Stimulated activated CD8-positive, alpha-beta memory T cell treated with anti-CD3 and anti-CD28 coated beads, Interleukin-4, amount 100 ng/mL, for 1 hour (primary cell): ENCODE data around the gene MR1.

Experiments used
- DNase-seq, 2 donors: peaks; one replicate each; pipeline ENCODE4 v3.0.0-alpha.2; 2020; ENCODE audit warnings: low read depth in 2 of 2, low spot score in 1 of 2

The MR1 gene

DNA sequence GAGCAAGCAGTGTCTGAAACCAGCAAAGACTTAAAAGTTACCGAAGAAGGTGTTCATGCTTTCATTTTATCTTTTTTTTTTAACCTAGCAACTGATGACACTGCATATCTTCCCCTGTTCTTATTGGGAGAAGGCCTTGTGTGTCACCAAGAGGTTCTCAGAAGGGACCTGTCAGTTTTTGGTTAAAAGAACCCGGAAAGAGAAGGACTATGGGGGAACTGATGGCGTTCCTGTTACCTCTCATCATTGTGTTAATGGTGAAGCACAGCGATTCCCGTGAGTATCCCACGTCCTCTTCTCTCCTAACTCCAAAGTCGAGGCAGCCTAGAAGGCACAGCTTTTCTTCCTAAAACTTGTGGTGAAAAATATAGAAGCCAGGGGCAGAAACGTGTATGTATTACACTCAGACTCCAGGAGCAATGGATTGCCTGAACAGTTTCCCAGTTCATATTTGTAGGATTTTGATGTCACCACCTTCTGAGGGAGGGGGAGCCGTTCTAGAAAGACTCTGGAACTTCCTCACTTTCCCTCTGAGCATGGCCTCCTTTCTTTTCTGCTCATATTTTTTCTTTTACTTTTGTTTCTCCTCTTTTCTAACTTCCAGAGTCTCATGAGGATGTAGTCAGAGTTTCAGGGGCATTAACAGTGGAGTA is at the start of gene MR1:
MR1 (plus strand) TSS at position 185 of the 653 bp plus-strand sequence; CDS start at position 210, 25 bp downstream.
- no peak for DNase-seq

DNA sequence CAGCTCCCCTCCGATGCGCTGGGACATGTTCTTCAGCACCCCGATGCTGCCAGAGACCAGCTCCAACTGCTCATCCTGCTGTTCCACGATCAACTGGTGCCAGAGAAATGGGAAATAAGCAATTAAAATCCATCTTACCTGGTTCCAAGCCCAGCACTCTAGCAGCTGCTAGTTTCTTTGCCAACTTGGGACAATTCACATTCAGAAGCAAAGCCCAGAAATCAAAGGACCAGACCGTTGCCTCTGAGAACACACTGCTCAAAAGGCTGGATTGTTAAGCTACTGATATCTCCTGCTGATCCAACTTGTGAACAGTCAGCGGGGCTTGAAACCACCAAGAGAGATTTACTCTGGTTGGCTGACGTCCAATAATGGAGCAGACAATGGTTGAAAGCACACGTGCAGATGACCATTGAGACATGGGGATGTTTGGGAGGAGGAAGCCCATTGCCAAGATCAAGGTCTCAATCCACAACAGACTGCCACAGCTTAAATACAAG is 45.5 kb upstream of the MR1 start:
- no peak for DNase-seq

GRCh38 chr1:180994262-180994661 is 39.5 kb upstream of the MR1 start:
- no peak for DNase-seq

DNA sequence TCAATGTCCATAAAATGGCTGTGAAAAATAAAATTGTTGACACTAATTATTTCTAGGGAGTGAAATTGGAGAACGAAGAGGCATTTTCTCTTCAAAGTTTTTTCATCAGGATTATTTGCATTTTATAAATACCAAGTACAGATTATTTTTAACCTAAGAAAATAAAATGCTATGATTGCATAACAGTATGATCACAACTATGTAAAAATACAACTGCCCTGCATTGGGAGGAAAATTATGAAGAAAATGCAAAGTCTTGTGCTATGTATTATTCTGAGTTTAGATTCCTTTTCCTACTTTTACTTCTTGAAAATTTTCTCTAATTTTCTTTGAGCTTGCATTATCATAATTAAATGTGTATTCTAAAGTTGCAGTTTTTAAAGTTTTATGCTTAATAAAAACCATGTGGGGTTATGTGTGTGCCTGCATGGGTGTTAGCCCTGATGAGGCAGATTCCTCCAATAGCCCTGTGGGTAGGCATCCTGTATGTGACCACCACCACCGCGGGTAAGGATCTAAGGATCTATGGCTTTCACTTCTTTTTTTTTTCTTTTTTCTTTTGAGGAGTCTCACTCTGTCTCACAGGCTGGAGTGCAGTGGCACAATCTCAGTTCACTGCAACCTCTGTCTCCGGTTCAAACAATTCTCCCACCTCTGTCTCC is 35.8 kb upstream of the MR1 start:
- no peak for DNase-seq

- no peak for DNase-seq
Measured at GRCh38 chr1:181001091-181001780, 32.5 kb upstream of the MR1 start.

- no peak for DNase-seq
Measured at GRCh38 chr1:181002582-181003172, 31.1 kb upstream of the MR1 start.

GRCh38 chr1:181010789-181011188 is 23.0 kb upstream of the MR1 start:
- no peak for DNase-seq

DNA sequence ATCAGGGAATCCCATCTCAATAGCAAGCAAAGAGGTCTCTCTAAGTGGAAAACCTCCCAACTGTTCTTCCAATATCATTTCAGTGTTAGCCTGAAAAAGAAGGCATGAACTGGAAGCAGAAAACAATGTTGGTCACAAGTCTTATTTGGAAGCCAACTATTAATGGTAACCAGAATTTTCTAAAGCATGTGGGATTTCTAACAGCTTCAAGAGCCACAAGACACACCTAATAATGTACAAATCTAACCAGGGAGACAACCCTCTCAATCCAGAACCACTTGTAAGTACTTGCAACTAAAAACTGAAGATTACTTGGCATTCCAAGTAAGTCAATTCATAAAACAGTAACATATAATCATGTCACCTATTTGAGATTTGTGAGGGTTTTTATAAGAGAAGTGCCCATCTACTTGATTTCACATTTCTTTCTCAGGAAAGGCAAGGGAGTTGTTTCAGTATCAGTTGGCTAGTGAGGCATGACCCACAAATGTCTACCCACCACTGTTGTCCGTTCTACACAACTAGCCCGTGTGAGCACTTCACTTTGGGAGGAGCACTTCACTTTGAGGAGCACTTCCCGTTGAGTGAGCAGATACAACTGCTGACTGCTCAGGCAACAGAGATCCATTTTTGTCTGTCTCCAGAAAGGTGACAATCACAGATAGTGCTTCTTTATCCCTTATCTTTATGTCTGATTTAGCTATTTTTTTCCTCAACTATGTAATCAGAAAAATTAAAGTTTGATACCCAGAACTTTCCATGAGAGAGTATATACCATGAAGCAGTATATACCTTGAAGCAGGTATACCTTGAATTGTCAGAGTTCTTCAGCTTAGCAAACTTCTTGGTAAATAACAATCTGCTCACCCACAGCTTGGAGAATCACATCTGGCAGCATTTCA is 22.2 kb upstream of the MR1 start:
- no peak for DNase-seq

GRCh38 chr1:181012203-181012745 is 21.5 kb upstream of the MR1 start:
- DNase-seq = no peak

DNA sequence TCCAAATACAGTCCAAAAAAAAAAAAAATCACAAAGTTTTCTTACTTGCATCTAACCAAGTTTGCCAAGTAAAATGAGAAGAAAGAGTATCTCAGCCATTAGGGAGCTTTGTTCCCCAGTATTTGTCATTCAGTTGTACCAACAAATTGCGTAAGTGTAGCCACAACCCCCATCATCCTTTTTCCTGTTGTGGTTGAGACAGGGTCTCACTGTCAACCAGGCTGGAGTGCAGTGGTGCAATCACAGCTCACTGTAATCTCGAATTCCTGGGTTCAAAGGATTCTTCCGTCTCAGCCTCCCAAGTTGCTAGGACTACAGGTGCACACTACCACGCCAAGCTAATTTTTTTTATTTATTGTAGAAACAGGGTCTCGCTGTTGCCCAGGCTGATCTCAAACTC is 20.6 kb upstream of the MR1 start:
- no peak for DNase-seq

GRCh38 chr1:181014477-181015250 is 19.1 kb upstream of the MR1 start:
- DNase-seq = no peak

DNA sequence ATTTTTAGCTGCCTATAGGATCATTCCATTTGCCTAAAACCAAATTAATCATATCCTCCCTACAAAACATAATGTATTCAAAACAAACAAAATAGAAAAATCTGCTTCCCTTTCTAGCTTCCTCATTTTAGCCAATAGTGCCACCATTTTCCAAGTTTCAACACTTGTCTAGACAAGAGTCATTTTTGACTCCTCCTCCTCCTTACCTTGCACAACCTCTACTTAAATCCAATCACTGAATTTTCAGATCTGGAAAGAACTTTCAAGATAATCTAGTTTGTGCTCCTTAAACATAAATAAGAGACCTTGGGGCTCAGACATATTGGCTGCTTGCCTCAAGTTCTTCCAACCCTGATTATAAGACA is 18.6 kb upstream of the MR1 start:
- DNase-seq = no peak

- no peak for DNase-seq
Measured at GRCh38 chr1:181016563-181016962, 17.2 kb upstream of the MR1 start.

DNA sequence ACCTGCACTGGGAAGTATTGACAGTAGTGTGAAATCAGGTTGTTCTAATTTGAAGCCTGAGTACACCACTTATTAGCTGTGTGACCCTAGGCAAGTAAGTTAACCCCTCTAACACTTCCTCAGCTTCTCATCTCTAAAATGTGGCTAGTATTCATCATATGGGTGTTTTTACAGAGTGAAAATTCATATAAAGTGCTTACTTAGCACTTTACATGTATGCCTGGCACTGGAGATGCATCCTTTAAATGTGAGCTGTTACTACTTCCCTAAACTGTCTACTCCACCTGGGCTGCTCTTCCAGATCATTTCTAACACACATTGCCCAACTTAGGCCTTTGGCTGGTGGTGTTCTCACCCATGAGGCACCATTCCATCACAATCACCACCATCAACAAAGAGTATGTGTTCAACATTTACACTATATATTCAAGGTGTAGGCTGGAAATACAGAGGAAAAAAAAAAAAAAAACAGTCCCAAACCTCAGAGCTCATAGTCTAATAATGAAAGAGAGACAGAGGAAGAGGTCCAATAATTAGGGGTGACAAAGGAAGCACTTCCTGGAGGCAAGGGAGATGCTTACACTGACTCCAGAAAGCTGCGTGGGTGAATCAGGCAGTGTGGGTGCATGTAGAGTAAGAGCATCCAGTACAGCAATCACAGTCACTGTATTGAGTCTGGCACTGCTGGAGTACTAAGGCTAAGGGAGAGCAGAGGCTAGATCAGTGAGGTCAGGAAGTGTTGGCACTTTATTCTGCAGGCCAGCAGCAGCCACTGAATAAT is 14.7 kb upstream of the MR1 start:
- no peak for DNase-seq

DNA sequence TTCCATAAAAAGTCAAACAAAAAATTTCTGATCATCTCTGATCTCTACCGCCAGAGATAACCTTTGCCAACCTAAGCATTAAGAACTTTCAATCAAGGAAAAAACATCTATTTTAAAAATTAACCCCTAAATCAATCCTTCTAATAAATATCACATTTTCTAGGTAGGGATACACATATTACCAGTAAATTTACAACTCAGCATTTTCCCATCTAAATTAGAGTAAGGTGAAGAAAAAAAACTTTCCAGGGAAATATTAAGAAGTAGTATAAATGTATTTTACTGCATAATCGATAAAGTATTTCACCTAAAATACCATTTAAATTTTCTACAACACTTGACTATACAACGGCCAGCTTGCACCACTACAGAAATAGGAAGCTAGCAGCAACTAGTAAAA is 12.6 kb upstream of the MR1 start:
- DNase-seq = no peak

GRCh38 chr1:181021811-181022434 is 11.9 kb upstream of the MR1 start:
- DNase-seq = peak in 1 of 2 donors; percentile 36

DNA sequence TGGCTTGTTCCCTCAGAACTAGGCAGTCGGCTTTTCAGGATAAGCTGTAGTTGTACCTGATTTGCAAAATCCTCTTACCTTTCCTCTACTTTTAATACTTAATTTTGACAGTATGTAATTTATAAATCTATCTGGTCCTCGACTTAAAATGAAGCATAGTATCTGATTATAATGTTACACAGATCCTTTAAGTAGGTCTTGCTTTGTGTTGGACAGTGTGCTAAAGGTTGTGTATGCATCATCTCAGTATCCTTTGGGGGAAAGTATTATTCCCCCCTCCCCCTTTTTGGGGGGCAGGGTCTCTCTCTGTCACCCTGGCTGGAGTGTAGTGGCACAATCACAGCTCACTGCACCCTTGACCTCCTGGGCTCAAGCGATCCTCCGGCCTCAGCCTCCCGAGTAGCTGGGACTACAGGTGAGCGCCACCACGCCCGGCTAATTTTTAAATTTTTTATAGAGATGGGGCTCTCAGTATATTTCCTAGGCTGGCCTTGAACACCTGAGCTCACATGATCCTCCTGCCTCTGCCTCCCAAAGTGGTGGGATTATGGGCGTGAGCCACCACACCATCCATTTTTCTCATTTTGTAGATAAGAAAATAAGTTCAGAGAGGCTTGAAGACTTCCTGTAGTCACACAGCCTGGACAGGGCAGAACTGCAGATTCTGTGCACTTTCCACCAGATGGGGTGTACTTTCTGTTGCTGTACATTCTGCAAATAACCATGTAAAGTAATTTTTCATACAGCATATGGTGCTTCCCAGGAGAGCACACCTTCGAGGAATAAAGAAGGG is 10.3 kb upstream of the MR1 start:
- no peak for DNase-seq

- DNase-seq = no peak
Measured at GRCh38 chr1:181028196-181028595, 5.6 kb upstream of the MR1 start.
